Measurements from ENCODE around the gene MICAL2. TPM values are rescaled to one million over a fixed set of nuclear protein-coding genes. Genes with fewer than 3 reads are reported as not detected.

Gene MICAL2
- total and polyA plus RNA-seq, 7 donors = 6.8 to 45.7 (median 15.0) TPM

- no peak for TF ChIP-seq CTCF (IDR thresholded peaks at IDR 0.05)
- H3K36me3 ChIP-seq (ENCODE audit: insufficient read depth in 1 of 2, low read depth in 1 of 2) = no peaks in the 10 kb centered on the region
- peaks cover 0 to 14% (median 2%) of the 10 kb centered on the region in 3 donors for H3K27me3 ChIP-seq (ENCODE audit: insufficient read depth in 3 of 3, low read length in 2 of 3)
- 69 to 86% (median 82%) methylated on average over 2 of the region's 2 CpGs for WGBS, 3 donors
- no peak overlapping the region for H3K27ac ChIP-seq
- intact Hi-C loops (cut with DNase I) = no loop called here
- ATAC-seq (no peak), DNase-seq (no peak)
- H3K4me1 ChIP-seq = peaks cover 4% of the 10 kb centered on the region
- H3K4me3 ChIP-seq = no peak overlapping the region
- no peaks in the 10 kb centered on the region for H3K9me3 ChIP-seq
Observed at GRCh38 chr11:12105471-12105870, 4.9 kb upstream of the MICAL2 start.

DNA sequence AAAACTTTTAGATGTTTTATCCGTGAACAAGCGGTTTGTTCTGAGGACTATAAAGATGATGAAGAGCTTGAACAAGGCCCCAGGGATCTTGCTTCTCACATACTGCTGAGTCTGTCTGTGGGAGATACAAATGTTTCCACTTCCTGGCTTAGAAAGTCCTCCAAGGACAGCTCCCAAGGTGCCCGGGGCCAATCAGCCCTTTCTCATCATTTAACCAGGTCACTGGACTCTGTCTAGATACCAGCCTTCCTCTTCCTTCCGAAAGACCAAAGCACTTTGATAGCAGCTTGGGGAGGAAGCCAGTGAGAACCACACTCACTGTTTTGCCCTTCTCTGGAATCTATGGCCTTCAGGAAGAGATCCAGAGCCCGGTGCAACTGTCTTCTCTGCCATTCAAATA, 4.3 kb upstream of the MICAL2 start:
- Histone ChIP-seq H3K4me1 (peaks cover 4% of the 10 kb centered on the region), H3K9me3 (no peaks in the 10 kb centered on the region), H3K4me3 (no peak overlapping the region), H3K27ac (no peak overlapping the region), H3K36me3 (ENCODE audit: insufficient read depth in 1 of 2, low read depth in 1 of 2) (no peaks in the 10 kb centered on the region), H3K27me3 (ENCODE audit: insufficient read depth in 3 of 3, low read length in 2 of 3) (peaks cover 0 to 14% (median 0%) of the 10 kb centered on the region in 3 donors)
- TF ChIP-seq CTCF (IDR thresholded peaks at IDR 0.05) = no peak
- intact Hi-C loops (cut with DNase I) = no loop called here
- no peak for ATAC-seq
- no peak for DNase-seq
- WGBS, 3 donors = 76 to 85% (median 76%) methylated on average over 5 of the region's 5 CpGs

DNA sequence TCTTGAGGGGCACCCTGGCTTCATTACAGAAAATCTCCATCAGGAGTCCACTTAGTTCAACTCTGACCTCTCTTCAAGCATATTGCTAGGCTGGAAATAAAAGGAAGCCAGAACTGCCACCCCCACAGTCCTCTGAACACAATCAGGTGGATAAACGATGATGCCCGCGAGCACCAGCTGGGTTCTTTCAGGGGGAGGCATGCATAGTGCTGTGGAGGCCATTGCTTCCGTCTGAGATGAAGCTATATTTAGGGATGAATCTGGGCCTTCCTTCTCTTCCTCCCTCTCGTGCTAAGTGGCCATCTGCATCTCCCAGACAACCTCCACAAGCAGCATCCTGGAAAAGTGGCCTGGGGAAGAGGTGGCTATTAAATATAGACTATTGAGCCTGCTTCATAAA, 3.9 kb upstream of the MICAL2 start:
- Histone ChIP-seq H3K36me3 (ENCODE audit: insufficient read depth in 1 of 2, low read depth in 1 of 2) (no peaks in the 10 kb centered on the region), H3K4me1 (peaks cover 8% of the 10 kb centered on the region), H3K9me3 (no peaks in the 10 kb centered on the region), H3K27ac (no peak overlapping the region), H3K27me3 (ENCODE audit: insufficient read depth in 3 of 3, low read length in 2 of 3) (peaks cover 0 to 14% (median 0%) of the 10 kb centered on the region in 3 donors), H3K4me3 (no peak overlapping the region)
- TF ChIP-seq CTCF (IDR thresholded peaks at IDR 0.05) = no peak
- WGBS, 3 donors = 71 to 77% (median 74%) methylated on average over 5 of the region's 5 CpGs
- no peak for DNase-seq
- intact Hi-C loops (cut with DNase I) = no loop called here
- no peak for ATAC-seq

DNA sequence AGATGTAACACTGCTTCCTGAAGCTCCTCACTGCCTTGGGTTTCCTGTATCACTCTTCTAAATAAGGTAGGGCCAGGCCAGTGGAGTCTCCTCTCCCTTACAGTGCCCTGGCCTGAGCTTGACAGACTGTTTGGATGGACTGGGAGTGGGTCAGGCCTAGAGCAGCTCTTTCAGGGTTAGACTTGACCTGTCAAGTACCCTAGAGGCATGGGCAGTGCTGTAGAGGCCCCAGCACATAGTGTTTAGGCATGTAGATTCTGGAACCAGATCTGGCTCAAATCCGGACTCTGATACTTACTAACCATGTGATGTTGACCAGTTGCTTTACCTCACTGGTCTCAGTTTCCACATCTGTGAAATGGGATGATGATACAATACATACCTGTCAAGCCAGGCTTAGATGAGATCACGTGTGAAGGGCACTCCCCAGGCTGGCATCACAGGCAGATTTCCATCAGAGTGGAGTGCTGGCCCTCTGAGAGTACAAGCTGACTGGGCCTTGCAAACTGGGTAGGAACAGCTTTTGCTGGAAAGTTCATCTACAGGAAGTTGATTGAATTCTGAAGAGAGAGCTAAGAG, 1.4 kb upstream of the MICAL2 start:
- intact Hi-C loops (cut with DNase I) = no loop called here
- WGBS, 3 donors = 95 to 98% (median 96%) methylated on average over 2 of the region's 2 CpGs

More for the DNA sequence above, 1.4 kb upstream of the MICAL2 start:
- DNase-seq (no peak), ATAC-seq (no peak)
- TF ChIP-seq CTCF (IDR thresholded peaks at IDR 0.05) = no peak
- no peak overlapping the region for H3K27ac ChIP-seq
- no peaks in the 10 kb centered on the region for H3K9me3 ChIP-seq
- H3K4me3 ChIP-seq = no peak overlapping the region
- no peaks in the 10 kb centered on the region for H3K27me3 ChIP-seq (ENCODE audit: insufficient read depth in 3 of 3, low read length in 2 of 3)
- H3K36me3 ChIP-seq (ENCODE audit: insufficient read depth in 1 of 2, low read depth in 1 of 2) = no peaks in the 10 kb centered on the region
- peaks cover 11% of the 10 kb centered on the region for H3K4me1 ChIP-seq

Data from psoas muscle (tissue), 8 donors.